NCI-H1694 (cell line): ENCODE results near the gene HACD2.
"Not testable (repeated sequence)": the region's sequence is repeated elsewhere in the genome, so short reads cannot be mapped to it uniquely, and the experiment has no call there.

Experiments
- DNase-seq: peaks from one replicate; lab custom pipeline; 2025; lab: John Stamatoyannopoulos, UW

HACD2 gene, protein sequence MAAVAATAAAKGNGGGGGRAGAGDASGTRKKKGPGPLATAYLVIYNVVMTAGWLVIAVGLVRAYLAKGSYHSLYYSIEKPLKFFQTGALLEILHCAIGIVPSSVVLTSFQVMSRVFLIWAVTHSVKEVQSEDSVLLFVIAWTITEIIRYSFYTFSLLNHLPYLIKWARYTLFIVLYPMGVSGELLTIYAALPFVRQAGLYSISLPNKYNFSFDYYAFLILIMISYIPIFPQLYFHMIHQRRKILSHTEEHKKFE

DNA sequence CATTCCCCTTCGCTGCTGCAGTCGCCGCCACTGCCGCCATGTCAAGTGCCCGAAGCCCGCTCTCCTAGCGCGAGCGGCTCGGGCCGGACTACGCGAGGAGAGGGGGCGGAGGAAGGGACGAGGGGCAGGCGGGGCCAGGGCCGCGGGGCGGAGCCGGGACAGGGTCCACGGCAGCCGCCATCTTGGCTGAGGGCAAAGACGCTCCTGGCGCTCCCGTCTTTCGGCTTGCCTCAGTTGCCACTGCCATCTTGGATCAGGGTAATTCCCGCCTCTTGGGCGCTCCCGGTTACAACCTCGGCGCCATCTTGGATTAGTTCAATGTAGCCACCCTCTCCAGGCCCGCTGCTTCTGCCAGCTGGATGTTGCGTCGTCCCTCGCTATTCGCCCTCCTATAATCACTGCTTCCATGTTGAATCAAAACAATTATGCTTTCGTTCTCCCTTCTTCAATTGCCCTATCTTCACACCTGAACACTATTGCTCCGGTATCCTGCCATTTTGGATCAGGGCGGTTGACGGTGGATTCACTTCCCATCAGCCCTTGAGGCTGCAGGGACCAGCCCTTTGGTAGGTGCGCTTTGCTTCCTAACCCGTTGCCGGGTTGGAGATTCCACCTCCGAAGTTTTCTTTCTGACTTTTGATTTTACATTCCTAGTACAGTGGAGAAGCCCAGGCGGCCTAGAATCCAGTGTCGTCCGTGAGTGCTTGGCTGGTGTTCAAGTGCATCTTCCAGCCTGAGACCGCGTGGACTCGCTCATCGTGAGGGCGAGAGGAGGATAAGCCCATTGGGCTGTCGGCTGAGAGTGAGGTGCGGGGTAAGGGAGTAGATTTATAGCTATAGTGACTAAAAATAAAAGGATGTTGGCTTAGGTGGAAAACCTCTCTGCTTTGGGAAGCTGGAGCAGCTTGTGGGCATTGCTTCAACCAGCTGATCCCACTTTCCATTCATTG lies at the start of gene HACD2:
HACD2 (minus strand) TSS at position 66 of the 950 bp plus-strand sequence; CDS start at position 40, 26 bp downstream.
- DNase-seq: peak; percentile 98

DNA sequence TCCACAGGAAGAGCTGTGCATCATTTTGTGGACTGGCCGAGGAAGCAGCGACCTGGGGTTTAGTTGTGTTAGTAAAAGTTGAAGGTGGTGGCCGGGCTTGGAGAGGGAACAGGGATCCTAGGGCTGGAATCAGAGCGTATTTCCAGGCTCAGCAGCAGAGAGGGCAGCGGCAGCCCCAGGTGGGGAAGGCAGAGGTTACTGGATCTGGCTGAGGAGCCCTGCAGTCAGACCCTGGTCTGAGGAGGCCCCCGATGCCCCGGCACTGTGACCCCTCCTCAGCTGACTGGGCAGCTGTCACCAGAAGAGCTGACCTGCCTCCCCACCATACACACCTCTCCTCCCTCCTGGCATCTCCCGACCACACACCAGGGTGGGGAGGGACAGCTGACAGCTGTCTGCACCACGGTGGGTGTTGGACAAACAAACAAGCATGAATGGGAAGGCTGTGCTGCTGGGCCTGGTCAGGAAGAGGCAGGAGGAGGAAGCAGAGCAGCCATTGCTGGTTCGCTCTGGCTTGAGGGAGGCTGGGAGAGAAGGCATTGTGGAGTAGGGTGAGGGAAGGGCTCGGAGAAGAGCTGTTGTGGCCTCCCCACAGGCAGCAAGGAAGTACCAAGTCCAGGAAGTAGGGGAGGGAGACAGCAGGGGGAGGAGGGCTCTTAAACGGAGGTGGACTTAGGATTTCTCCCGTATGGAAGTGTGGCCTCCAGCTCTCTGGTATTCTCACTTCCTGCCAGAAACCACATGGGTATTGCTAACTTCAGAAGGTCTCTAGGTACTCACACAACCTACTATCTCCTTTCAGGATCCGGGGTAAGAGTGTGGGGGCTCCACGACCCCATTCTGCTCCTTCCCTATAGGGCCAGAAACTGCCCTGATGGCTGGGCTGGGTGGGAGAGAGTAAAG lies 49.5 kb upstream of the HACD2 start:
- no peak for DNase-seq

DNA sequence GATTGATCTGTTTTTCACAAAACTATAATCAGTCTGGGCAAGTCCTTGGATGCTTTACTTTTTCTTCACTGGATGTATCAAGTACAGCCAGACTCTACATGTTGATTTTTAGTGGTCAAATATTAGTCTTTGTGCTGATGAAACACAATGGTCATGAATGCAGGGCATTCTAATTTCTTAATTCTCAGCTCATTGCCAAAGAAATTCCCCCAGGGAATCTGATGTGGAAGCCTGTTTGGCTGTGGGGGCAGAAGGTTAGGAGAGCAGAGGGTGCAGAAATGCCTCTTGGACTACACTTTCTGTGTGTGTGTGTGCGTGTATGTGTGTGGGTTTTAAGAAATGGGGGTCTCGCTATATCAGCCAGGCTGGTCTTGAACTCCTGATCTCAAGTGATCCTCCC lies 48.7 kb upstream of the HACD2 start:
- no peak for DNase-seq

DNA sequence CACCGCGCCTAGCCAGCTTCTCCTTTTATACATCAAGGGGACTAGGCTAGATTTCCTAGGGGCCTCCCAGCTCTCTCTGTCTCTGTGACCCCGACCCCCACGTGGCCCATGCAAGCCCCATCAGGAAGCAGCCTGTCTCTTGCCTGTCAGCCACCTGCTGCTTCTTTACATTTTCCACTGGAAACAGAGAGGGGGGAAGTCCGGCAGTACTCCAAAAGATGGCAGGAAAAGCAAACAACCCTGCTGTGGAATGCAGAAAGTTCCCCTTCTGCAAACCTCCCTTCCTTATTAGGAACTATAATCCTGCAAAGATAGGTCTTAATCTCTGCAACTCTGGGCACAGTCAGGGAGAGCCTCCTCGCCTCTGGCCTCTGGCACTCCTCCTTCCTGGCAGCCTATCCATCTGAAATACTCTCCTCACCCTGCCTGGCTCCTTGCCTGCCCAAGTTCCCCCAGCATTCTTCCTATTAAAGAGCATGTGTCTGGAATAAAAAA lies 47.4 kb upstream of the HACD2 start:
- no peak for DNase-seq

DNA sequence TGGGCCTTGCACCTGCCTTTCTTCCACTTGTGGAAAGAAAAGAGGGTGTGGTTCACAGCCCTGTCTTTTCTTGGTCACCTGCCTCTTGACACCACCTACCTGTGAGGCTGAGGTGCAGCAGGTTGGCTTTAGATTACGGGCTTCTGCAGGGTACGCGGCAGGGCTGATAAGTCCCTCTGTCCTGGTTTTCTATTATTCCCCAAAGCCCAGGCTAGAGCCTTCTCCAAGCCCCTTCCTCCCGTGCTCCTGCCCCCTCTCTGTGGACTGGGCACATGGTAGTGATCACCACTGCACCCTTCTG lies 44.8 kb upstream of the HACD2 start:
- DNase-seq: no peak

DNA sequence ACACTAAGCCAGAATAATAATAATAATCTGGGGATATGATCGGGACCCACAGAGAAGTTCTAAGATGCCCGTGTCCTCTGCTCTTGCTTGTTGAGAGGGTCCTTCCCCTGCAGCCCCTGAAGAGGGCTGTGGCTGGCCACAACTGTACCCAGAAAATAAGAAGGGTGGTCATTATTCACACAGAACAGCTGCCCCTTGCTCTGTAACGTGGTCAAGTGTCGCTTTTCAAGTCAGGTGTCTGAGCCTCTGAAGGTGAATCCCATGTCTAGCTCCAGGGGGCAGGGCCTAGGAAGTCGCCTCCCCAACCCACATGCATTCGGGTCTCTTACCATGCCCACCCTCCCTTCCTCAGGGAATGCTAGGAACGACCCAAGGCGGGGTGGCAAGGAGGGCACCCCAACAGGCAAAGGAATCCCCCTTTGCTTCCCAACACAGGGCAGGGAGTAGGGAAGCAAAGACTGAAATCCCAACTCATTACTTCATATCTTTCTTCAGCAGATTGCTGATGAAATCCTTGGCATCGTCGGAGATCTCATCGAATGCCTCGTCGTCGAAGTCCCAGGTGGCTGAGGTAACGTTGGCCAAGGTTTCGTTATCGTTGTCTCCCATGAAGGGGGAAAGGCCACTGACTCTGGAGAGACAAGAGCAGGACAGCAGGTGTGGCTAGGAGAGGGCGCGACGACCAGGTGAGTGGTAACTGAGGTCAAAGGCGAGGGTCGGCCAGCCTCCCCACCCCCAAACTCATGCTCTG lies 44.3 kb upstream of the HACD2 start:
- no peak for DNase-seq

DNA sequence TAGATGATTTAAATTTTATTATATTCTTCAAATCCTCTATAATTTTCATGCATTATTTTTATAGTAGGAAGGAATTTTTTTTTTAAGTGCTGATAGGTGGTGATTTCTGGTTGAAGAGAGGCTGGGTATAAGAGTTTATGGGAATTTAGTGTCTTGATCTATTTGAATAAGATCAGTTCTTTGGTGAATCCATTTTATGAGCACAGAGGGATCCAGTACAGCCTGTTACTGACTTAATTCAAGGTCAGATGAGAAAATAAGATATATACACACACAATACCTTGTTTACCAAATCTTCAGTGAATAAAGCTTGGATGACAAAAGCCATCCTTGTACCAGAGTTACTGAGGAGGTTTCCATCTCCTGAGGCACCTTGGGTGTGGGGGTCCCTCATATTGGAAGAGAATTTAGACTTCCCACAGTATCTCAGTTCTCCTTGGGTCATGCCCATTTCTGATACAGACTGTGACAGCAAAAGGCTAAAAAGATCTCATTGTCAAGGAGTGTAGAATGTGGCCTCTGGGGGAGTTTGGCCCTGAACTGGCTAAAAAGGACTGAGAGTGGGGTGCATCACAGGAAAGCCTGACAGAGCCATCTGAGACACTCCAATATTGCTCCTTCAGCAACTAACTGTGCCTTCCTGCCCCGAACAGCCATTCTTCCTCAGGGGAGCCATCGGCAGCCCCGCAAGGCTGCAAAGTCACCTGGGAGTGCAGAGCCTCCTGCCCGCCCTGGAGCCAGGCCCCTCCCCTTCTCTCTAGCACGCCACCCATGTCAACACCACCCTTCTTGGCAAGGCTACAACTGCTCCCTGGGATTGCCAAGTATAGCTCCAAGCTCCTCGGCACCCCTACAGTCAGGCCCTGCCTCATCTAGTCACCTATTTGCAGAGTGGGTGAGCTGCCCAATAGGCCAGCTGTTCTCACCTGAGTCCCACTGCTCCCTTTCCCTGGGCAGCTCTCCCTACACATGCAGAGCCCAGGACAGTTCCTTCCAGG lies 43.1 kb upstream of the HACD2 start:
- DNase-seq: no peak

DNA sequence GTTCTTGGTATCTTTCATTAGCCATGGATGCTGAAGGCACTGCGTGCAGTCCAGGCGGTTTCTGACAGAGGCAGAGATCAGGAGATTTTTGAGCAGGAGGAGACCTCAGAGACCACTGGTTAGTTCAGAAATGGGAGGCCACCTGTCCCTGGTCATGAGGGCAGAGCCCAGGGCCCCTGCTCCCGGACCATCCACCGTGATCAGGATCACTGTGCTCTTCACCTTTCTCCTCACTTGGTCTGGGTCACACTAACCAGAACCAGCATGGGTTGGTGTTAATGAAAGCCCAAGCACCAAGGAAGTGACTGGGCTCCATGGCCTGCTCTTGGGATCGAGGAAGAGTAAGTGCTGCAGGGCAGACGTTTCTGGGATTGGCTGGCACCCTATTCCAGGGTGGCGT lies 42.0 kb upstream of the HACD2 start:
- DNase-seq: no peak

DNA sequence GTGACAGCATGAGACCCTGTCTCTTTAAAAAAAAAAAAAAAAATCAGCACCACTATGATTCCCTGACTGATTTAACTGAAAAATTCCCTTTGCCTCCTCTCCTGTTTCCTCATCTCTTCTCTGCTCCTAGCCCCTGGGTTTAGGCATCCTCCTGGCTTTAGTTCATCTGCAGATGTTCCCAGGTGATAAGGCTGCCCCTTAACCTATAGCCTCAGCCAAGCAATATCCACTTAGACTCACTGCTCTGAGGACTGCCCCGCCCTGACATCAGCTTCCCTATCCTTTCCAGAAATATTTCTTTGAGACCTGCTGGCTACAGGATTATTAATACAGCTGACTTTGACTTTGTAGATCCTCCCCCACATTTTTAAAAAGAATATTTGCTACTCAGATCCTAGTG lies 39.4 kb upstream of the HACD2 start:
- no peak for DNase-seq

DNA sequence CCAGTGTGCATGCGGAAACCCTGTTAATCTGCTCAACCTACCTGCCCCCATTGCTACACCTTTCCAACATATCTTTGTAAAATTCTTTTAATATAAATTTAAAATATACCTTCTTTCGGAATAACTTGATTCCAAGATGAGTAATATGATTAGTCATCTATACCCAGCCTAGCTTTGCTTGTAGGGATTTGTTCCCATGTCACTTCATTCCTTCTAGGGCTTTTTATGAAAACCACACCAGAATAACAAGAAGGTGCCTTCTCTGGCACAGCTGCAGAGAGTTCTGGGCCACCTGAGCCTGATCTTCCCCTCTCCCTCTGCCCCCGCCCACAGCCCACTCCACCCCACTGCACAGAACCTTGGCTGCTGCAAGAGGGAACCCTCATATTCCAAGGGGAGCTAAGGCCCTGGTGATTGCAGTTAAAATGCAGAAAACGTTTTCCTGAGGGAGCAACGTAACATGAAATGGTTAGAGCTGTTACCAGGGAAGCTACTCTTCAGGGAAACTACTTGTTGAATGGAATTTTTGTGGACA lies 38.6 kb upstream of the HACD2 start:
- DNase-seq: no peak

DNA sequence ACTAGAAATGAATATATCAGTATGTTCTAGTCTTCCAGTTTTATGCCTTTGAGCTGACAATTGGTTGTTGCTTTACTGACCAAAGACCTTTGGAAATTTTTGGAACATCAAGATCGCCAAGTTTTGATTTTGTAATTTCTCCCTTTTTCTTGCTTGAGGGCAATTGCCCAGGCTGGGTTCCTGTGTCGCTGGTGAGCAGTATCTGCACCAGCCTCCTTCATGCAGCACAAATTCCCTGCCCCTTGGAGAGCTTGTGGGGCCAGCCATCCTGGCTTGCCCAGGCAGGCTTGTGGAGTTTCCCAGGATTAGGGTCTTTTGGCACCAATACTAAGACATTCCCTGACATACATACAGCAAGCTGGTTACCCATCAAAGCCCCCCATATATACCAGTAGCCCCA lies 37.9 kb upstream of the HACD2 start:
- DNase-seq: no peak

DNA sequence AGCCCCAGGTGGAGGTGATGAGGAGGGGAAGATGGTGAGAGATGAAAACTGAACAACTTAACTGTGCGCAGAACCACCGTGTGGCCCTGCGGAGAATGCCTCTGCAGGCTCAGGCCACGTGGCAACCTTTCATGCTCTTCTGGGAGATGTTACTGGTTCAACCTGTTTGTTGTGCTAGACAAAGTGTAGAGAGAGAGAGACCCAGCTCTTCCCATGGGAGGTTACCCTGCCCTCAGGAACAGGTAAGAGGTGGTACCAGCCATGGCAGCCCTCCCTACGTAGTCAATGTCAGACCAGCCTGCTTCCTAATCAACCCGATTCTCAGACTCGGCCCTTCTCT lies 37.0 kb upstream of the HACD2 start:
- DNase-seq: no peak

DNA sequence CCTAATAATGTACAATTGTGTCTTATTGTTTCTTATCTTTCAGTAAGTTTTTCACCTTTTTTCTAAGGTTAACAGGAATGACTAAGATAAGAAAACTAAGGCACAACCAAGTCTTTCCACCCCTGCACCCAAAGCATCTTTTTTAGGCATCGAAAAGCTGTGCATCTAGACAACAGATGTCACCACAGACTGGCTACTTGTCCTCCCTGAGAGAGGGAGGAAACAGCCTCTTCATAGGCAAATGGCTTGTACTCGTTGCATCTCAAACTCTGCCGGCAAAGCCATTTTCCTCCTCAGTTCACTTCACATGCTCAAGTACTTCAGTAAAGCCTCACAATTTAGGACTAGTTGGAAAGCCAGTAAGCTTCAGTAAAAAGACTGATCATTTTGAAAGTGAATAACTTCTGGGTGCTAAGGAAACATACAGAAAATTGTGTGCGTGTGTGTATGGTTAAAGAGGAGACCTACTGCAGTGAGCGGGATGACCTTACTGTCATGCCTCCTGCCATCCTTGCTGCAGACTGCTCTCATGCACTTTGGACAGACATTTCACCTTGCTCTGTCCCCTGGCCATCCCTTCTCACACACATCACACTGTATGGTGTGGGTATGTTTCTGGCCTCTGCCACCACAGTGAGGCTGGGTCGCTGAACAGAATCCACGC lies 36.5 kb upstream of the HACD2 start:
- peak; percentile 25 for DNase-seq

DNA sequence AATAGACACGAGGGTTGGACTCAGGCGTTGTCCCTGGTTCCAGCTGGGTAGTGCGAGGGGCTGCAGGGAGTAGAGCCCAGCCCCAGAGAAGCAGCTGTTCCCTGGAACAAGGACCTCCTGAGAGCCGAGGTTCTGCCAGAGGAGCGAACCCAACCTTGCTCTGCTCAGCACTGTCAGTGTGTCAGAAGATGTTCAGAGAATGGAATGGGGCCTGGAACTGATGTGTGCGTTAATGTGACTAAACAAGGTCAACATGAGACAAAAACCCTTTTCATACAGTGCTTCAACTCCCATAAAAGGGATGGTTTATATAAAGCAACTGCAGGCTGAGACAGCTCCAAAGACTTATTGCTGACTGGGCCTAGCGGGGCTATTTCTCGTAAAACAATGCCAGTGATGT lies 35.5 kb upstream of the HACD2 start:
- no peak for DNase-seq

DNA sequence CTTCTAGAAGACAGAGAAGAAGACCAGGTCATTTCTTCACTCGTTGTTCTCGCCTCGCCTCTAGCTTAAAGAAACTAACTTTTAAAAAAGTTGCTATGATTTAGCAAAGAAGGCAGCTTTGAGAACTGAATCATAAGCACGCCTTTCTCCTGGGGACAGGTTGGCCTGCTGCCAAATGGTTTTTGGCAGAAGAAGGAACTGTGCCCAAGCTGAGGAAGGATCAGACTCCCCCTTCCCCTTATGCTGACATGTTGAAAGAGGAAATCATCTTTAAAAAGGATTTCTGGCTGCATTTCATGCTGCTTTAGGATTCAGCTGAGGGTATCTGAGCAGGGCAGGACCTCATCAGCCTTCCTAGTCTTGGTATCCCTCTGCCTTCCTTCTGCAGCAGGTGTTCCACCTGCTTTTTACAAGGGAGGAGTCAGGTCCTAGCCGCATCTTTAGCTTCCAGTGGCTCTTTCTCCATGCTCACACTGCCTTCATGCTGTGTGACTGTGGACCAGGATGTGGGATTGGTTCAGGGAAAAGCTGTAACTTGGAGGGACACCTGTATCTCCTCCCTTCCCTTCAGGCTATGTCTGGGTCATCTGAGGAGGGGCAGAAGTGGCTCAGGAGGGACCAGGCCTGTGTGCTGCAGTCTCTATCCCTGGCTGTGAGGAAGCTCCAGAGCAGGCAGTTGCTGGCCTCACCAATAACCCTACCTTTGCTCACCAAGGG lies 34.1 kb upstream of the HACD2 start:
- peak; percentile 38 for DNase-seq

DNA sequence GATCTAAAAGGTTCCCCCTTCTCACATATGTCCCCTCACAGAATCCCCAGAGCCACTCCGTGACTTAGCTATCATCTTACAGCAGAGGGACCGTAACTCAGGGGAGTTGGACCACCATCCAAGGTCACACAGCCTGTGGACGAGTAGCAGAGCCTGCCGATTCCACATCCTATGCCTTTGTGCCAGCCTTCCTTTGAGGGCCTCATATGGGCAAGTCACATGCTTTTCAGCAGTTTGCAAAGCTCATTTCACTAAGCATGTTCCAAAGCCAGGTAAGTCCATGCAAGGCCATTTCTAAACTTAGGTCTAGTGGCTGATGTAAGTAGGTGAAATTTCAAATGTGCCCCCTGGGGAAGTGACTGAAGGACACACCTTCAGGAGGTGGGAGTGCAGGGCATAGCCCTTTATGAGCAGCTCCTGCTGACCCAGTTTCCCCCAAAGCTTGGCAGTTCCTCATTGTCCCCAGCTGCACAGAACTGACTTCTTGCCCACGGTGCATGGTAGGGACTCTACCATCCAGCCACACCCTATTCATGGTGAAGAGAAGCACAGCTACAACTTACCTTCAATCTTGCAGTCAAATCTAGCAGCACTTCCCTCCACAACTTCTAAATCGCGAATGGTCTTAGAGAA lies 33.3 kb upstream of the HACD2 start:
- DNase-seq: no peak

DNA sequence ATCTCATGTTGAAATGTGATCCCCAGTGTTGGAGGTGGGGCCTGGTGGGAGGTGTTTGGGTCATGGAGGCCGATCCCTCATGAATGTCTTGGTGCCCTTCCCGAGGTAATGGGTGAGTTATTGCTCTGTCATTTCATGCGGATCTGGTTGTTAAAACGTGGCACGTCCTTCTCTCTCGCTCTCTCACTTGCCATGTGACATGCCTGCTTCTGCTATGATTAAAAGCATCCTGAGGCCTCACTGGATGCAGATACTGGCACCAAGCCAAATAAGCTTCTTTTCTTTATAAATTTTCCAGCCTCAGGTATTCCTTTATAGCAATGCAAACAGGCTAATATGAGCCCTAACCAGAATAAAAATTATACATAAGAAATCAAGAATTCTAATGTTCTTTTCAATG lies 31.7 kb upstream of the HACD2 start:
- DNase-seq: no peak

DNA sequence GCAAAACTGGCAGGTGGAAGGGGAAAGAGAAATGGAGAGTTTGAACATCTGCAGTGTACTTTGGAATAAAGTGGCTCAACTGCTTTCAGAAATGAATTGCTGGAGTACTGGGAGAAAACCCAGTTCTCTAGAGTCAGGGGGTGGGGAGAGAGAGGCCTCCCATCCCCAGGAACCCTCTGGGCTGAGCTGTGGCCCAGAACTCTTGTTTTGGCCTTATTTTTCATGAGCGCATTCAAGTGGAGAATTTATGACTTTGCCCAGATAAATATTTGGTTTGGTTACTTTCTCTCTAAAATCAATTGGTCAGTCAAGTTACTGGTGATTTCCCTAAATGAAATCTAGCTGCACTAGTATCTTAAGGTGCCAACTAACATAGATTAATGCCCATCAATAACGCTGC lies 28.7 kb upstream of the HACD2 start:
- DNase-seq: no peak

DNA sequence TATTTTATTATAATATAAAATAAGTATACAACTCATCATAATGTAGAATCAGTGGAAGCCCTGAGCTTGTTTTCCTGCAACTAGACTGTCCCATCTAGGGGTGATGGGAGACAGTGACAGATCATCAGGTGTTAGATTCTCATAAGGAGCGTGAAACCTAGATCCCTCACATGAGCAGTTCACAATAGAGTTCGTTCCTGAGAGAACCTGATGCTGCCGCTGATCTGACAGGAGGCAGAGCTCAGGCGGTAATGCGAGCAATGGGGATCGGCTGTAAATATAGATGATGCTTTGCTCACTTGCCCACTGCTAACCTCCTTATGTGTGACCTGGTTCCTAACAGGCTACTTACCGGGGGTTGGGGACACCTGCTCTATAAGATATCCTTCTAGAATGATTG lies 26.8 kb upstream of the HACD2 start:
- DNase-seq: not testable (repeated sequence)
